CD4-positive, alpha-beta T cell treated with Interferon alpha-2 for 1 hour (primary cell): ENCODE results near the gene BUD13.
"Not testable (repeated sequence)": the region's sequence is repeated elsewhere in the genome, so short reads cannot be mapped to it uniquely, and the experiment has no call there.

Experiments used
- DNase-seq, 2 donors: peaks; one replicate each; pipeline ENCODE4 v3.0.0-alpha.2; 2020 to 2022

The BUD13 gene

GRCh38 chr11:116772443-116773202 lies at the start of gene BUD13:
Gene BUD13, minus strand, starts transcription at chr11:116772987. Its CDS starts 23 bp downstream, at chr11:116772964.
- DNase-seq = peak; percentile 89 to 95

DNA sequence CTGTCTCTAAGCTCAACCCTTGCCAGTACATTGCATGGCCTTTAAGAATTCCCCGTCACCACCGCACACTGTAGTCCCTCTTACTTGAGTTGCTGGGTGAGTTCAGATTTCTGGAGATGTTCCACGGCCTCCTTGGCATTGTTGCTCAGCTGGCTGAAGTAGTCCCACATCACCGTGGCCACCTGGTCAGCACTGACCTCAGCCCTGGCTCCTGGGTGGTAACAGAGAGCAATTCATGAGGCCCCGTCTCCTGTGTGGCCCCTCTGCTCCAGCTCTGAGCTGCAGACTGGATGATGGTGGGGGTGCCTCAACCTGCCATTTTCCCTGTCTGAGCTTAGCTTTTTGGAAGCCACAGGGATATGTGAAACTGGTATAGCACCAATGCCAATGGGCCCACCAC lies 49.8 kb upstream of the BUD13 start:
- DNase-seq = no peak

GRCh38 chr11:116821050-116821918 lies 48.5 kb upstream of the BUD13 start:
- DNase-seq = no peak

- DNase-seq = no peak
Observed at GRCh38 chr11:116819049-116819448, 46.3 kb upstream of the BUD13 start.

DNA sequence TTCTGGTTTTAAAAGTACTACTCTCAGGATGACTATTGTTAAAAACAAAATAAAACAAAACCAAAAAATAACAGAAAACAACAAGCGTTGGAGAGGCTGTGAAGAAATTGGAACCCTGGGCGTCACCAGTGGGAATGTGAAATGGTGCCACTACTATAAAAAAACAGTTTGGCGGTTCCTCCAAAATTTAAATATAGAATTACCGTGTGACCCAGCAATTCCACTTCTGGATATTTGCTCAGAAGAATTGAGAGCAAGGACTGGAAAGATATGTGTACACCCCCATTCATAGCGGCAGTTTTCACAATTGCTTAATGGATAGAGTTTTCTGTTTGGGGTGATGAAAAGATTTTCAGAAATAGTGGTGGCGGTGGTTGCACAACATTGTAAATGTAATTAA lies 41.7 kb upstream of the BUD13 start:
- DNase-seq = no peak

DNA sequence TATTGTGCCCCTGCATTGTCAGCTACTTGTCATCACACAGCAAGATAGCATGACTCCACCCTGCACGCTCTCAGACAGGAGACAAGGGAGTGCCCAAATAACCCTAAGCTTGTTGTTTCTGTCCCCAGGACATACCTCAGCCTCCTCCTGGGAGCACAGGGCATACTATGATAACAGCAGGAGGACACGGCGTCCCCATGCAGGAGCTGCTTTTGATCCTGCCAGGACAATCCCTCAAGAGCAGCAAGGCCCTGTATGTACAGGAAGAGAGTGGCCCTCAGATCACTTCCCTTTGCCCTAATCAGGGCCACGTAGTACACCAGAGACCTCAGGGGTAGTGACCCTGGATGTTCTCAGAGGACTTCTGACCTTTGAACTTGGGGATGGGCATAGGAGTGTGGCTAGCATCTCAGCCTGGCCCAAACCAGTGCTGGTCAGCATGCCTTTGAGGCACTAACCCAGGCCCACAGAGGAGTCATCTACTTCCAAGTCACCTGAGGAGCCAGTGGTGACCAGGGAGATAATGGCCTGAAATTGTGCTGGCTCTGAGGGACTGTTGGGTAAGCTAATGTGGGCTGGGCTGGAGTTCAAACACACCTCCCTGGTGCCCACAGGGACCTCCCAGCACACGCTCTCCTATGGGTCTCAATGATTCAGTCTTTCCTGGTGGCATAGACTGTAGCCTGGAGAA lies 41.1 kb upstream of the BUD13 start:
- DNase-seq = no peak

GRCh38 chr11:116813170-116813569 lies 40.4 kb upstream of the BUD13 start:
- no peak for DNase-seq

DNA sequence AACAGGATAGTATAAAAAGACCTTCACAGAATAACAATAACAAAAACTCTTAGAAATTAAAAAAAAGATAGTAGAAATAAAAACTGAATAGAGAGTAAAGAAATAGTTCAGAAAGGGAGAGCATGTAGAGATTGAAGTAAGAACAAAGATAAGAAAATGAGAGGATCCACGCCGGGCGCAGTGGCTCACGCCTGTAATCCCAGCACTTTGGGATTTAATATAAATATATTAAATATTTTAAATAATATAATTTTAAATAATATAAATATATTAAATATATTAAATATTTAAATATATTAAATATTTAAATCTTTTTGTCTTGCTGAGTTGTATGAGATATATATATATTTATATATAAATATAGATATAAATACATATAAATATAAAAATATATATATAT lies 39.3 kb upstream of the BUD13 start:
- DNase-seq = no peak

GRCh38 chr11:116811194-116811593 lies 38.4 kb upstream of the BUD13 start:
- DNase-seq = no peak

DNA sequence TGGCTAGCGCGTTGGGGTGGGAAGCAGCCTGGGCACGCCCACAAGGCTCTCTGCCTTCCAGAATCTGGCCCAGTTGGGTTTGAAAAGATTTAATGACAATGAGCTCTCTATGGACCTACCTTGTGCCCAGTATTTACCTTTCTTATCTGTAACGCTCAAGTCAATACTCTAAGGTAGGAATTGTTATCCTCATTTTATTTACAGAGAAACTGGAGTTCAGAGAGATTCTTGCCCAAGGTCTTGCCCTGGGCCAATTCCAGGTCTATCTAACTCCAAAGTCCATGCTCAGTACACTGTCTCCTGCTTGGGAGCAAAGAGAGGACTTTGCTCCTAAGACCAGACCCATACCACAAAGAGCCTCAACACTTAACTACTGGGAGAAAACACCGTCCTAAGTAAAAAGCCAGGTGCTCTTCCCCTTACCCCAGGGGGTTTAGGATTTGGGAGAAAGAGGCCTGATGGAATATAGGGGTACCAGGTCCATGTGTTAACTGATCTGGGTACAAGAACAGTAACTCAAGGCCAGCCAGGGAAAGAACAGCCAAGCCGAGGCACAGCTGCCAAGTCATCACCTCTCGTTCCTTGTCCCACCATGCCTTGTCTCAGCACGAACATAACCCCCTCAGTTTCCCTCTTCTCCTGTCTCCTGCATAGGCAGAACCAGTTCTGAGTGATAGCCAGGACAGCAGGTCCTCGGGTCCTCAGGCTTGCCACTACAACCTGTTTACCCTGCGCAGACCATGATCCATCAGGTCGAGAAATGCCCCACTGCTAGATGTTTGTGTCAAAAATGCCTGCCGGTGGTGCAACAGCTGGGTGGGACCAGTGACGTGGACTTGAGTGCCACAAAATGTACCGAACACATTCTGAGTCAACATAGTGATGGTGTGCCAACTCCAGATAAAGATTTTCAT lies 35.7 kb upstream of the BUD13 start:
- no peak for DNase-seq

DNA sequence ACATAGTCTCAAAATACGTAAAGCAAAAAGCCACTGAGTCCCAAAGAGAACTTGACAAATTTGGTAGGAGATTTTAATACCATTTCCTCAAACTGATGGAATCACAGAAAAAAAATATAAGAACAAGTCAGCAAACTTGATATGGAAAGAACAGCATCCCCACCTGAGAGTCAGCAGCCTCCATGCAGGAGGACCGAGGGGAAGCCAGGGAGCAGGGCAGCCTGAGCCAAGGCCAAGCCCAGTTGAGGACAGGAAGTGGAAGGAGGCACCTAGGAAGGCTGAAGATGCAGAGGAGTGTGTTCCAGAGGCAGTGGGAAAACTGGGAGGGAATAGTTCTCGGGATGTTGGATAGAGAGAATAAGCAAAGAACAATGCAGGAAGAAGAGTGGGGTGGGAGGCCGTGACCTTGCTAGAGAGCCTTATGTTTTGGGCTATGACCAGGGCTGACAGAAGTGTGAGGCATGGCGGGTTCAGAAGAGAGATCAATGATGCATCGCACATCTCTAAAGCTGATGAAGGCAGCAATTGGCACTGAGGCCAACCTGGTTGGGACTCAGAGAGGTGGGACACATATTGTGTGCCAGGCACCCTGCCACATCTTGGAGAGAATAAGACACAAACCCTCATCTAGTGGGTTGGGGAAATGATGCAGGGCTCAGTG lies 34.9 kb upstream of the BUD13 start:
- no peak for DNase-seq

GRCh38 chr11:116804001-116804400 lies 31.2 kb upstream of the BUD13 start:
- no peak for DNase-seq

DNA sequence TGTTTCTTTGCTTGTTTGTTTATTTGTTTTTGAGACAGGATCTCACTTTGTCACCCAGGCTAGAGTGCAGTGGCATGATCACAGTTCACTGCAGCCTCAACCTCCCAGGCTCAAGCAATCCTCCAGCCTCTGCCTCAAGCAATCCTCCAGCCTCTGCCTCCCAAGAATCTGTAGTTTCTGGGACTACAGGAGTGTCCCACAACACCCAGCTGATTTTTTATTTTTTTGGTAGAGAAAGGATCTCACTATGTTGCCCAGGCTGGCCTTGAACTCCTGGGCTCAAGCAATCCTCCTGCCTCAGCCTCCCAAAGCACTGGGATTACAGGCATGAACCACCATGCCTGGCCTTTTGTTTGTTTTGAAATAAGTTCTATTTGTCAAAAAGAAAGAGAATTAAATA lies 28.9 kb upstream of the BUD13 start:
- not testable (repeated sequence) for DNase-seq

DNA sequence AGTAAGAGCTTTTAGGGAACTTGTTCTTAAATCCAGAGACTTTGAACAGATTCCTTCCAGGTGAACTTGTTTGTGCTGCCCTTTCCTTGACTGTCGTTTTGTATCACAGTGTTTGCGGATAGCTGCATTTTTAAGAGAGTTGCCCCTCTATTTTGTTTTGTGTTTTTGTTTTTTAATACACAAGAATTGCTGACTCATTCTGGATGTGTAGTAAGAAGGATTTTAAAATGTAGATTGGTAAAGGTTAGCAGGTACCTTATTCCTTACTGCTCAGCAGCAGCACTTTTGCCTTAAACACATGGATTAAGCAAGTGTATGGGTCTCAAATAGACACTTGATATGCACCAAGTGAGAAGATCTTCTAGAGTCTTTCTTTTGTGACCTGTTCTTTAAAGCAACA lies 27.8 kb upstream of the BUD13 start:
- no peak for DNase-seq

GRCh38 chr11:116798368-116798767 lies 25.6 kb upstream of the BUD13 start:
- no peak for DNase-seq

GRCh38 chr11:116797816-116798215 lies 25.0 kb upstream of the BUD13 start:
- no peak for DNase-seq

DNA sequence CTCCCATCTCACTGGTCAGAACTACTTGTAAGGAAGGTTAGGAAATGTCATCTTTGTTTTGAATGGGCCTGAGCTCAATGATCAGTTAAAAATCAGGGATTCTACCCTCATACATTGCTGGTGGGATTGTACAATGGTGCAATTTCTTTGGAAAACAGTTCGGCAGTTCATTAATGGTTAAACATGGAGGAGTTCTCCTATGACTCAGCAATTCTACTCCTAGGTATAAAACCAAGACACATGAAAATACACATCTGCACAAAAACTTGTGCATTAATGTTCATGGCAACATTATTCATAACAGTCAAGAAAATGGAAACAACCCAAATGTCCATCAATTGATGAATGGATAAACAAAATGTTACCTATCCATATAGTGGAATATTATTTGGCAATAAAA lies 23.8 kb upstream of the BUD13 start:
- no peak for DNase-seq

- no peak for DNase-seq
Observed at GRCh38 chr11:116794851-116795250, 22.1 kb upstream of the BUD13 start.

DNA sequence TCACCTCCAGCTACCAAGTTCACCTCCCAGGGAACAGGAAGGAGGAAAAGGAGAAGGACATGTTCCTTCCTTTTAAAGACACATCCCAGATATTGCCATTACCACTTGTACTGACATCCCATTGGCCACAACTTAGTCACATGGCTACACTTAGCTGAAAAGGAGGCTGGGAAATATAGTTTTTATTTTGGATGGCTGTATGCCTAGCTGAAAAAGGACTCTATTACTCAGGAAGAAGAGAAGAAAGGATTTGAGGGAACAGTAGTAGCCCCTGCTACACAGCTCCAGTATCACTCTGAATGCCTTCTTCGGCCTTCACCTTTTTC lies 20.9 kb upstream of the BUD13 start:
- no peak for DNase-seq

DNA sequence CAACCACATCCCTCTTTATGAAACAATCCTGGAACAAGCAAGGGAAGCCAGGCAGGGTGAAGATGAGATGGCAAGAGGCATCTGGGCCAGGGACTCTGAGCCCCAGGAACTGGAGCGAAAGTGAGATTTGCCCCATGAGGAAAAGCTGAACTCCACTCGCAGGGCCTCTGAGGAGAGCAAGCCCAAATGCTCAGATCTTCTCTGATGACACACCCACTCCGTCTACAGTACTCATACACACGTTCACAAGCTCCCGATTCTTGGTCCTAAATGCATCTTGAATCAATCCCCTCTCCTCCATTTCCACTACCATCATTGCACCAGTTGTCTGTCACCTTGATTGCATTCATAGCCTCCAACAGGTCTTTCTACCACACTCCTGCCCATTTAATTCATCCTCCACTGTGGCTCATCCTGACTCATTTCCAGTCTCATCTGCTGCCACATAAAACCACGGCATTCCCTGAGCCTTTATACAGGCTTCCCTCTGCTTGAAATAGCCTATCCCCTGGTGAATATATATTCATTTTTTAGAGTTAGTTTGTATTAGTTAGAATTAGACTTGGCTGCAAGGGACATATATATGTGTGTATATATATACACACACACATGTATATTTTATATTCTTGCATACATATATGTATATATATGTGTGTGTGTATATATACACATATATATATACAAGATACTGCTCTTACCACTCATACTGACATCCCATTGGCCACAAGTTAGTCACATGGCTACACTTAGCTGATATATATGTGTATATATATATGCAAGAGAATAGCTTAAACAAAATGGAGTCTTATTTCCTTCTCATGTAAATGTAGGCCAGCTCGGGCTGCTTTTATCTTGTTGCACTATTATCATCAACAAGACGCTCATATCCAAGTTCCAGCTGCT lies 20.3 kb upstream of the BUD13 start:
- DNase-seq = no peak
